IPS-18c (cell line): ENCODE data around the gene ZKSCAN5.
"Not testable (repeated sequence)": the region's sequence is repeated elsewhere in the genome, so short reads cannot be mapped to it uniquely, and the experiment has no call there.

Experiments
- H3K4me3 ChIP-seq: 2 replicates; pipeline ENCODE4 v1.7.0; 2013; ENCODE audit warnings: low read depth, mild to moderate bottlenecking, low read length, moderate library complexity; ENCODE audit not compliant: insufficient read depth
- H3K9me3 ChIP-seq: one replicate; pipeline ENCODE4 v1.6.1; 2013; ENCODE audit warnings: mild to moderate bottlenecking, low read length, moderate library complexity; ENCODE audit not compliant: control insufficient read depth, insufficient read depth

The ZKSCAN5 gene

GRCh38 chr7:99489235-99489634 lies 15.2 kb upstream of the ZKSCAN5 start:
- Histone ChIP-seq H3K4me3 (no peak overlapping the region), H3K9me3 (peaks cover 6% of the 10 kb centered on the region)

DNA sequence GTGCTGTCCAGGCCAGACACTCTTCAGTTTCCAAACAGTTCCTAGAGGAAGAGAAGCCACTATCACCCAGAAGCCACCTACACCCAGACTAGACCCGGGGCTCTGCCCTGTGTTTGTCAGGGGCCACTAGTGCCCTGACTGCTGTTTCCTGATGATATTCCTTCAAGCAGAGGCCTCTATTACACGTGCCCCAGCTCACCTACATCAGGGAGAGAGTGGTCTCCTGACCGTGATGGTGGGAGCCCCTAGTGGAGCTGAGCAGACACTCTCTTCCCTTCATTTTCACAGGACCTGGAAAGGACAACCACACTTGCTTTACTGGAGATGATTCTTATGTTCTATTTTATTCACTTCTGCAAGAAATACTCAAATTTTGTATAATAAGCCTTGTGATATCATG lies 13.6 kb upstream of the ZKSCAN5 start:
- H3K9me3 ChIP-seq: peaks cover 8% of the 10 kb centered on the region
- no peak overlapping the region for H3K4me3 ChIP-seq

DNA sequence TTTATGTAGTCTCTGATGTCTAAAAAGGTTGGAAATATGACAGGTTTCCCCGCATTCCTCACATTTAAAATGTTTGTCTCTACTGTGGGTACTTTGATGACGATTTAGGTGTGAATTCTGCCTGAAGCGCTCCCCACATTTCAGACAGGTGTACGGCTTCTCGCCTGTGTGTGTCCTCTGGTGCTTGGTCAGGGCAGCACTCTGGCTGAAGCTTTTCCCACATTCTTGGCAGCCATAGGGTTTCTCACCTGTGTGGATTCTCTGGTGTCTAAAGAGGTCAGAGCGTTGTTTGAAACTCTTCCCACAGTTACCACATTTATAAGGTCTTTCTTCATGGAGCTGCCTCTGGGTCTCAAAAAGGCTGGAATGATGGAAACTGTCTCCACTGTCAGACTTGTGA lies 10.6 kb upstream of the ZKSCAN5 start:
- H3K4me3 ChIP-seq: no peak overlapping the region
- H3K9me3 ChIP-seq: peaks cover 8% of the 10 kb centered on the region

DNA sequence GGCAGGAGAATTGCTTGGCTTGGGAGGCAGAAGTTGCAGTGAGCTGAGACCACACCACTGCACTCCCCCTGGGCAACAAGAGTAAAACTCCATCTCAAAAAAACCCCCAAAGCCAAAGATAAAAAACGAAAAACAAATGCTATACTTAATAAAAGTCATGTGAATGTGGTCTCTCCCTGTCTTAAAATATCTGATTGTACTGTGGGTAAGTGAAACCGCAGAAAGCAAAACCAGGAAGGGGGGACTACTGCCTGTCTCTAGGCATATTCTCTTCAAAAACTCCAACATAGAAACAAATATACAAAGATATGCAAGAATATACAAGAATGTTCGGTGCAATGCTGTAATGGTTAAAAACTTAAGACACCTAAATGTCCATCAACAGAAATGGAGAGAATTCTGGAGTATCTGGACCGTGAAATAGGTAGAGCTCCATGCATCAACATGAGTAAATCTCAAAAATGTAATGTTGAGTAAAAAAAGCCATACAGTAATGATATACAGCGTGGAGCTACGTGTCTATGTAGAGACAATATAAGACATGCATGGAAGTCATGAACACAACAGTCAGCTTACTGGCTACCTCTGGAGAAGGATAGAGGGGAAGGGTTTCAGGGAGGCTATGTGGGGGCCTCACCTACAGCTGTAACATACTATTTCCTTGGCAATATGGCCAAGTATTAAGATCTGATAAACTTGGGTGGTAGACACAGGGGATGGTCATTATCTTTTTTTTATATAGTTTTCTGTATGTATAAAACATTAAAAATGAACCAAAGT lies 6.5 kb upstream of the ZKSCAN5 start:
- Histone ChIP-seq H3K9me3 (peaks cover 6% of the 10 kb centered on the region), H3K4me3 (no peak overlapping the region; the same call in 1 of the 2 replicates)

DNA sequence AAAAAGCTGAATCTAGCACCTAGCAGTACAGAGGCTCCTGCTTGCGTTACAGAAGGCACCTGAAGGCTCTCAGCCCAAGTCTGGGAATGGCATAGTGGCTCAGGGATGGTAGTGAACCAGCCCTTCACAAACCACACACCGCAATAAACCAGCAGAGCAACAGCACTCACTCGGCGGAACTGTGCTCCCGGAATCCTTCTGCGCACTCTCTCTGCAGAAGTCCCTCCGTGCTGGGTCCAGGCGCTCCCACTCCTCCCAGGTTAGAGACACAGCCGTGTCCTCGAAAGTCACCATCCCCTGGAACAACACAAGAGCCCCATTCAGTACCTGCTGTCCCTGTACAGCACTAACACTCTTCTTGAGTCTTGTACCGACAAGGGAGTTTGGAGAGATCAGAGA lies 5.9 kb upstream of the ZKSCAN5 start:
- H3K4me3 ChIP-seq: peak overlapping the region; percentile 47
- peaks cover 6% of the 10 kb centered on the region for H3K9me3 ChIP-seq

DNA sequence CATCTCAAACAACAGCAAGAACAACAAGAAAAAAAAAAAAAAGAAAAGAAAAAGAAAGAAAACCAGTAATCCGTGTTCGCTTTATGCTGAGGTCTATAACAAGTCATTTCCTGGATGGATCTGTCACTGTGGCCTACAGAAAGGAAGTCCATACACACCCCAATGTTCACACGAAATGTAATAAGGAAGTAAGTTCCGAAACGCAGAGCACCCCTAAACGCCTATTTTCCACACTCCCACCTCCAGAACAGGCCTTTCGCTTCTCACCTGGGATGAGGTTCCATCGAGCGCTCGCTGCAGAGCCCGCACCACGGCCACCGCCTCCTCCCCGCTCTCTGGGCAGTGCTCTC lies 5.1 kb upstream of the ZKSCAN5 start:
- H3K4me3 ChIP-seq: peak overlapping the region; percentile 95
- peaks cover 2% of the 10 kb centered on the region for H3K9me3 ChIP-seq

DNA sequence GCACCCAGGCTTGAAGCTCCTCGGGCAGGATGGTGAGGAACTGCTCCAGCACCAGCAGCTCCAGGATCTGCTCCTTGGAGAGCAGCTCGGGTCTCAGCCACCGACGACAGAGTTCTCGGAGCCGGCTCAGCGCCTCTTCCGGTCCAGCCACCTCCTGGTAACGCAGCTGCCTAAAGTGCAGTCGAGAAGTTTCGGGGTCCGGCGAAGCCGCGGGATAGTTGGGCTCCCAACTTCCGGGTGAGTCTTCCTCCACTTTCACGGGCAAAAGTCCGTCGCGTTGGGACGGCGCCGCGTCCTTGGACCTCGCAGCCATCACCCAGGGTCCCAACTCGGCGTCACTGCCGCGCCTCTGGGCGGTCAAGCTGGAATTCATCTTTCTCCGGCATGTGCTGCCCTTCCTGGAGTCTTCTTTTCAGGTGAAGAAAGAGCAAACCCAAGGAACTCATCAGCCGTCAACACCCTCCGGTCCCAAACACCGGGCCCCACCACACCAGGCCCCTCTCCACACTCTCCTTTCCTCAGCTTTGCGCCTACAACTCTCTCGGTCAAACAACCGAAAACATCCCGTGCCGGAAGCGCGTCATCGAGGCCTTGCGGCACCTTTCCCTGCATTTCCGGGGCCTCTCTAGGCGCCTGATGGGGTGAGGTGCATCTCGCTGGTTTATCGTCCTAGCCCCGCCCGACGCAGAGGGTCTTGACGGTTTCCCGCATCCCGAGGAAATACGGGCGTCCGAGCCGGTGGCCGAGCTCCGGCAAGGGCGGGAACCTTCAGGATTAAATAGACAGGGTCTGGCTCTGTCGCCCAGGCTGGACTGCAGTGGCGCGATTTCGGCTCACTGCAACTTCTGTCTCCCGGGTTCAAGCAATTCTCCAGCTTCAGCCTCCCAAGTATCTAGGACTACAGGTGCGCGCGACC lies 4.5 kb upstream of the ZKSCAN5 start, which contains the start of gene ZNF394:
Gene ZNF394, minus strand, starts transcription at position 561 of the 916 bp plus-strand sequence. Its CDS starts 188 bp downstream, at position 373.
- H3K4me3 ChIP-seq: peak within 1 kb of the TSS; percentile 95
- no peaks in the 10 kb centered on the region for H3K9me3 ChIP-seq

DNA sequence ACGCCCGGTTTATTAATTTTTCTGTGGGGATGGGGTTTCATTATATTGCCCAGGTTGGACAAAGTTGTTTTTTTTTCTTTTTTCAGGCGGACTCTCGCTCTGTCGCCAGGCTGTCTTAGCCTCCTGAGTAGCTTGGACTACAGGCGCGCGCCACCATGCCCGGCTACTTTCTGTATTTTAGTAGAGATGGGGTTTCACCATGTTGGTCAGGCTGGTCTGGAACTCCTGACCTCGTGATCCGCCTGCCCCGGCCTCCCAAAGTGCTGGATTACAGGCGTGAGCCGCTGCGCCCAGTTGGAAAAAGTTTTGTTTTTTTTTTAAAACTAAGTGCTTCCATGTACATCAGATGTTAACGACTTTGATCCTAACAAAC lies 3.8 kb upstream of the ZKSCAN5 start:
- Histone ChIP-seq H3K9me3 (no peaks in the 10 kb centered on the region), H3K4me3 (peak overlapping the region; percentile 95)

GRCh38 chr7:99501236-99501635 lies 3.2 kb upstream of the ZKSCAN5 start:
- not testable (repeated sequence) for H3K9me3 ChIP-seq, H3K4me3 ChIP-seq

GRCh38 chr7:99504281-99504602 lies 220 bp upstream of the ZKSCAN5 start:
- no peaks in the 10 kb centered on the region for H3K9me3 ChIP-seq

GRCh38 chr7:99505324-99505662 lies 831 bp downstream of the ZKSCAN5 start:
- H3K9me3 ChIP-seq: no peaks in the 10 kb centered on the region
- H3K4me3 ChIP-seq: peak overlapping the region; percentile 73

More at GRCh38 chr7:99504281-99504602, 220 bp upstream of the ZKSCAN5 start:
- peak overlapping the region; percentile 73; the same call in 1 of the 2 replicates for H3K4me3 ChIP-seq

GRCh38 chr7:99514050-99514449 lies 9.6 kb downstream of the ZKSCAN5 start:
- Histone ChIP-seq H3K4me3 (no peak overlapping the region), H3K9me3 (no peaks in the 10 kb centered on the region)

GRCh38 chr7:99521399-99521798 lies 16.9 kb downstream of the ZKSCAN5 start:
- Histone ChIP-seq H3K9me3 (no peaks in the 10 kb centered on the region), H3K4me3 (no peak overlapping the region)

DNA sequence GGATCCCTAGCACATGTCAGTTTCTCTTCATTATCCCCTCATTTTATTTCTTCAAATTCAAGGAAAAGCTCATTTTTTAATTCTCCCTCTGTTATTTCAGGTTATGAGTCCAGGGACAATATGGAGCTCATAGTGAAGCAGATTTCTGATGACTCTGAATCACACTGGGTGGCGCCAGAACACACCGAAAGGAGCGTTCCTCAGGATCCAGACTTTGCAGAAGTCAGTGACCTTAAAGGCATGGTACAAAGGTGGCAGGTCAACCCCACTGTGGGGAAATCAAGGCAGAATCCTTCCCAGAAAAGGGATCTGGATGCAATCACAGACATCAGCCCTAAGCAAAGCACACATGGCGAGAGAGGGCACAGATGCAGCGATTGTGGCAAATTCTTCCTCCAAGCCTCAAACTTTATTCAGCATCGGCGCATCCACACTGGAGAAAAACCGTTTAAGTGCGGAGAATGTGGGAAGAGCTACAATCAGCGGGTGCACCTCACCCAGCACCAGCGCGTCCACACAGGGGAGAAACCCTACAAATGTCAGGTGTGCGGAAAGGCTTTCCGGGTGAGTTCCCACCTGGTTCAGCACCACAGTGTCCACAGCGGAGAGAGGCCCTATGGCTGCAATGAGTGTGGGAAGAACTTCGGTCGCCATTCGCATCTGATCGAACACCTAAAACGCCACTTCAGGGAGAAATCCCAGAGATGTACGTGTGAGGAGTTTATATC lies 21.4 kb downstream of the ZKSCAN5 start:
- H3K9me3 ChIP-seq: peaks cover 10% of the 10 kb centered on the region
- no peak overlapping the region for H3K4me3 ChIP-seq

GRCh38 chr7:99531354-99531765 lies 26.9 kb downstream of the ZKSCAN5 start:
- peaks cover 32% of the 10 kb centered on the region for H3K9me3 ChIP-seq
- peak overlapping the region; percentile 21; the same call in 1 of the 2 replicates for H3K4me3 ChIP-seq

DNA sequence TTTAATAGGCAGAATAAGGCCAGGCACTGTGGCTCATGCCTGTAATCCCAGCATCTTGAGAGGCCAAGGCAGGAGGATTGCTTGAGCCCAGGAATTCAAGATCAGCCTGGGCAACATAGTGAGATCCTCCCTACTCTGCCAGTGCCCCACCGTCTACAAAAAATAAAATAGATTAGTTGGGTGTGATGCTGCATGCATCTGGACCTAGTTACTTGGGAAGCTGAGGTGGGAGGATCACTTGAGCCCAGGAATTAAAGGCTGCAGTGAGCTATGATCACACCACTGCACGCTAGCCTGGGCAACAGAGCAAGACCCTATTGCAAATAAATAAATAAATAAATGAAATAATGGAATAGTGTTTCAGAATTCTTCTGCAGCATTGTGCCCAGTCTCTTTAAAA lies 31.2 kb downstream of the ZKSCAN5 start:
- Histone ChIP-seq H3K4me3 (no peak overlapping the region), H3K9me3 (peaks cover 28% of the 10 kb centered on the region)

- Histone ChIP-seq H3K4me3 (no peak overlapping the region), H3K9me3 (peaks cover 9% of the 10 kb centered on the region)
Observed at GRCh38 chr7:99539213-99539811, 34.9 kb downstream of the ZKSCAN5 start.
